ENCODE measurements around the gene KHDC1.
"Not testable (repeated sequence)": the region's sequence is repeated elsewhere in the genome, so short reads cannot be mapped to it uniquely, and the experiment has no call there.

The KHDC1 gene, protein sequence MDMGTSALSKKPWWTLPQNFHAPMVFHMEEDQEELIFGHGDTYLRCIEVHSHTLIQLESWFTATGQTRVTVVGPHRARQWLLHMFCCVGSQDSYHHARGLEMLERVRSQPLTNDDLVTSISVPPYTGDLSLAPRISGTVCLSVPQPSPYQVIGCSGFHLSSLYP

DNA sequence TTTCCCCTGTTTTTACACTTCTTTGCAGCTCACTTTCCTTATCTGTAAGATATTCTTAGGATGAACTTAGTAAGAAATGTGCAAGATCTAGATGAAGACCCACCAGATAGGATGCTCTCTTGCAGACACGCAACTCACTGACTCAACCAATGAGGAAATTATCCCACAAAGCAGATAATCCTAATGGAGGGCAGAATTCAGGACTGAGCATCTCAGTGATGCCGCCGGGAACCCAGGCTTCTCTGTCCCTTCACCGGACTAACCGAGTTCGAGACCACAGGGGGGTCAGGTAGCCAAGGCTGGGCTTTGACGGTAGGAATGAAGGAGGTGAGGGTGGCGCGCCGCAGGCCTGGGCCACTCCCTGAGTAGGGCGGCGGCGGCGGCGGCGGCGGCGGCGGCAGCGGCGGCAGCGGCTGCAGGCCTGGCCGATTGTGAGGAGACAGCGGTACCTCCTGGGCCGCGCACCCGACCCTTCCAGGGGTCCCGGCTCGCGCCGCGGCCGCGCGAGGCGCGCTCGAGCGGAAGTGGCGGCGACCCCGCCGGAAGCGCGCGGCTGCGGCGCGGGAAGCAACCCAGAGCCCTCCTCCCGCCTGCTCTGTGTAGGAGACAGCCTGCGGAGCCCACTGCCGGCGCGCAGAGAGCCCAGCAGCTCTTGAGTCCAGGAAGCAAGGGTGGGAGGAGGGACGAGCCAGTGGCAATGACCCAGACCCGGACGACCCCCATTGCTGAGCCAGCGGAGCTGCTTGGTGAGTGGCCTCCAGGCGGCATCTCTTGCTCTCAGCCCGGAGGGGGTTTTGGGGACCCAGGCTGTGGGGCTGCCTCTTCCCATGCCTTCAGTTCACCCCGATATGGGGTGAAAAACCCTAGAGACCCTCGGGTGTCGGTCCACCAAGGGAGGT, at the start of gene KHDC1:
Gene KHDC1, minus strand, starts transcription at position 526 of the 899 bp plus-strand sequence. CDS start 20,679 bp downstream, outside the sequence.
- DNase-seq, result peak; percentile 80

- DNase-seq, result not testable (repeated sequence)
These were observed 47.5 kb upstream of the KHDC1 start for GRCh38 chr6:73310503-73310845.

GRCh38 chr6:73309785-73310502, 46.9 kb upstream of the KHDC1 start:
- peak; percentile 81 for DNase-seq

DNA sequence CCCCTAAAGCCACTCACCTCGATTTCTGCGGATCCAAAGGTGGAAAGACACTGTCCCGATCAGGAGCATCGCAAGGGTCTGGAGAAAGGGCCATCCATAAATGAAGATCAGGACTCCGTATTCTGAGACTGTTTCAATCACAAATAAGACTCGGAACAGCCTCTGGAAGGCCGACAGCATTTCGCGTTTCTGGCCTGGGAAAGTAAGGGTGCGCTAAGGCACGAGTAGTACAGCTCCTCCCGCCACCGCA, 46.5 kb upstream of the KHDC1 start:
- DNase-seq, result peak; percentile 75

DNA sequence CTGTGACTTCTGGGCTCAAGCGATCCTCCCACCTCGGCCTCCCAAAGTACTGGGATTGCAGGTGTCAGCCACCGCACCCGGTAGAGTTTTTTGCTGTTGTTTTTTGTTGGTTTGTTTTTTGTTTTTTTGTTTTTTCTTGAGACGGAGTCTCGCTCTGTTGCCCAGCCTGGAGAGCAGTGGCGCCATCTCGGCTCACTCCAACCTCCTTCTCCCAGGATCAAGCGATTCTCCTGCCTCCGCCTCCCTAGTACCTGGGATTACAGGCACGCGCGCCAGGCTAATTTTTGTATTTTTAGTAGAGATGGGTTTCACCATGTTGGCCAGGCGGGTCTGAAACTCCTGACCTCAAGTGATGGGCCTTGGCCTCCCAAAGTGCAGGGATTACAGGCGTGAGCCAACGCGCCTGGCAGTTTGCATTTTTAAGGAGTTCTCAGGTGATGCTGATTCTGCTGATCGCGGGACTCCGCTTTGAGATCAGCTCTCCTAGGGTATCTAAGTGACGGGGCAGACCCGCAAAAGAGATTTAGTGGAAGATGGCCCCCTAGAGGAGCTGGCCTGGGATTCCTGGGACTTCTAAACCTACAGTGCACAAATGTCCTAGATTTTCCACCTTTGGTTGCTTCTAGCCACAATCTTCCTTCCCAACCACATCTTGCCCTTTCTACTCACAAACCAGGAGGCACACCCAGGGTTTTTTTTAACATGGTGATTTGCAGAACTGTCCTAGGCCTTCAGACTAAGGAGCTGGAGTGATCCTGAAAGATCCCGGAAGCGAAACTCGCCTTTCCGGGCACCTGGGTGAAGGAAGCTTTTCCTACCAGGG, 45.9 kb upstream of the KHDC1 start:
- no peak for DNase-seq

- DNase-seq, result not testable (repeated sequence)
These were observed 40.8 kb upstream of the KHDC1 start for GRCh38 chr6:73303773-73304172.

DNA sequence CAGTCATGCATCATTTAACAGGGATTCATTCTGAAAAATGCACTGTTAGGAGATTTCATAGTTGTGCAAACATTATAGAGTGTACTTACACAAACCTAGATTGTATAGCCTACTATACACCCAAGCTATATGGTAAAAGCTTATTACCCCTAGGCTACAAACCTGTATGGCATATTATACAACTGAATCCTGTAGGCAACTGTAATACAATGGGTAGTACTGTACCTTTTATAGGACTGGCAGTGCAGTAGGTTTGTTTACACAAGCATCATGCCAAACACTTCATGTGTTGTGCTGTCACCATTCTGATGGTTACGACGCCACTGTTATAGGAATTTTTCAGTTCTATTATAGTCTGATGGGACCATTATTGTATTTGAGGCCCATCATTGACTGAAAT, 39.3 kb upstream of the KHDC1 start:
- no peak for DNase-seq

- DNase-seq, result no peak
These were observed 36.4 kb upstream of the KHDC1 start for GRCh38 chr6:73299151-73299971.

DNA sequence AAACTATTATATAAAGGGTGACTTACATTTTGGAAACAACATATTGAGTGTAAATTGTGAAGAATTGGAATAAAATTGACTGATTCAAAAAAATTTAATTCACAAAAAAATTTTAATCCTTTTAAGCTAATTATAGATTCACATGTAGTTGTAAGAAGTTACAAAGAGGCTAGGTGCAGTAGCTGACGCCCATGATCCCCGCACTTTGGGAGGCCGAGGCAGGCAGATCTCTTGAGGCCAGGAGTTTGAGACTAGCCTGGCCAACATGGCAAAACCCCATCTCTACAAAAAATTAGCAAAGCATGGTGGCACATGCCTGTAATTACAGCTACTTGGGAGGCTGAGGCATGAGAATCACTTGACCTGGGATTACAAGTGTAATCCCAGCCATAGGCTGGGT, 30.3 kb upstream of the KHDC1 start:
- no peak for DNase-seq

DNA sequence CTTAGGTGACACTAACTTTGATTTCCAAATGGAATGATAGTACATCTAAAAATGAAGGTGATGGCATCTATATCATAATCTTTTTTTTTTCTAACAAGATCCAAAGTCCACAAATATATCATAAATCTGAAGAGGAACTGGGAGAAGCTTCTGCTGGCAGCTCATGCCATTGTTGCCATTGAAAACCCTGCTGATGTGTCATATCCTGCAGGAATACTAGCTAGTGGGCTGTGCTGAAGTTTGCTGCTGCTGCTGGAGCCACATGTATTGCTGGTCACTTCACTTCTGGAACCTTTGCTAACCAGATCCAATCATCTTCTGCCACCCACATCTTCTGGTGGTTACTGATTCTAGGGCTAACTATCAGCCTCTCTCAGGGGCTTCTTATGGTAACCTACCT, 27.4 kb upstream of the KHDC1 start:
- DNase-seq, result no peak

- DNase-seq, result no peak
These were observed 23.8 kb upstream of the KHDC1 start for GRCh38 chr6:73286752-73287151.

GRCh38 chr6:73285674-73286283, 22.8 kb upstream of the KHDC1 start:
- no peak for DNase-seq

- no peak for DNase-seq
These were observed 19.9 kb upstream of the KHDC1 start for GRCh38 chr6:73282871-73283270.

DNA sequence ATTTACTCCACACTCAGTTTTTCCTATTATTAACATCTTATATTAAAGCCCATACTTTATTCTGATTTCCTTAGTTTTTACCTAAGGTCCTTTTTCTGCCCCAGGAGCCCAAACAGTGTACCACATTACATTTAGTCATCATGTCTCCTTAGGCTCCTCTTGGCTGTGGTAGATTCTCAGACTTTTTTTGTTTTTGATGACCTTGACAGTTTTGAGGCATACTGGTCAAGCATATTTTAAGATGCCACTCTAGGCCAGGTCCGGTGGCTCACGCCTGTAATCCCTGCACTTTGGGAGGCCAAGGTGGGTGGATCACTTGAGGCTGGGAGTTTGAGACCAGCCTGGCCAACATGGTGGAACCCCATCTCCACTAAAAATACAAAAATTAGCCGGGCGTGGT, 18.7 kb upstream of the KHDC1 start:
- DNase-seq, result not testable (repeated sequence)

DNA sequence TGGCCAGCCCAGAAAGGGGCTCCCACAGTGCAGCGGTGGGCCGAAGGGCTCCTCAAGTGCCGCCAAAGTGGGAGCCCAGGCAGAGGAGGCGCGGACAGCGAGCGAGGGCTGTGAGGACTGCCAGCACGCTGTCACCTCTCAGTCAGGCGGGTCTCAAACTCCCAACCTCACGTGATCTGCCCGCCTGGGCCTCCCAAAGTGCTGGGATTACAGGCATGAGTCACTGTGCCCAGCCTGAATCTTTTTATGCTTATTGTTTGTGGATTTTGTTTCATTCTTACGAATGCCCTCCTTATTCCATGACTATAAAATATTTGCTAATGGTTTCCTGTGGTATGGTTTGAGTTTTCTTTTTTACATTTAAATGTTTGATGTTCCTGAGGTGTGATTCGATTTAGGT, 6.3 kb upstream of the KHDC1 start:
- not testable (repeated sequence) for DNase-seq

DNA sequence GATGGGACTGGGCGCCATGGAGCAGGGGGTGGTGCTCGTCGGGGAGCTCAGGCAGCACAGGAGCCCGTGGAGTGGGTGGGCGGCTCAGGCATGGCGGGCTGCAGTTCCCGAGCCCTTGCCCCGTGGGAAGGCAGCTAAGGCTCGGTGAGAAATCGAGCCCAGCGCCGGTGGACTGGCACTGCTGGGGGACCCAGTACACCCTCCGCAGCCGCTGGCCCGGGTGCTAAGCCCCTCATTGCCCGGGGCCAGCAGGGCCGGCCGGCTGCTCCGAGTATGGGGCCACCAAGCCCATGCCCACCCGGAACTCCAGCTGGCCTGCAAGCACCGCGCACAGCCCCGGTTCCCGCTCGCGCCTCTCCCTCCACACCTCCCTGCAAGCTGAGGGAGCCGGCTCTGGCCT, 5.9 kb upstream of the KHDC1 start:
- not testable (repeated sequence) for DNase-seq

GRCh38 chr6:73264446-73264845, 1.4 kb upstream of the KHDC1 start:
- no peak for DNase-seq

DNA sequence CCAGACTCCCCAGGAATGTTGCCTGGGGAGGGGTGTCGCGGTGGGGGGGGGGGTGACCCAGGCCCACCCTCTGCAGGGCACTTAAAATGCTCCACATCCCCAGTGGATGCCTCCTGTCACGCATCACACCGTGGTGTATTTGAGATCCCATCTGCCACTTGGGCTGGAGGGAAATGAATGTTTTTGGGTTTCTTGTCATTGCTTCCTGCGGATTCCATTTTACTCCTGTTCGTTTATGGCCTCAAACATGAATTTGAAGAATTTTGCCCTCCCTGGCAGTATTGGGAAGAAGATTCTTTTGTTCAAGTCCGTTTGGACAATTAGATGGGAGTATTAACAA, 544 bp upstream of the KHDC1 start:
- DNase-seq, result no peak

DNA sequence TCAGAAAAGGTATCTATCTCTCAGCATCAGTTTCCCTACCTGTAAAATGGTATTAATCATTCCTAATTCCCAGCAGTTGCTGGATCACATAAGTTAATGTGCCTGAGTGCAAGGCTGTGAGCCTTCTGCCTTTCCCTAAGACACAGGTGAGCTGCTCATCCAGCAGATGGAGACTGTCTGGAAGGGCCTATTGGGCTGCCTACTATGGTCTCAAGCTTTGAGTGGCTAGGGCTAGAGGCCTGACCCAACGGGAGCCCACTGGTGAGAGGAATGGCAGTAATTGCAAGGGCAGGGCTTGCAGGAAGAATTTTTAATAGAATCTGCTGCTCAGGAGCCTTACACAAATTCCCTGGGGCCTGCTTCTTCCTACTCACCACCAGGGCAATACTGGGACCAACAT, 4.3 kb downstream of the KHDC1 start:
- DNase-seq, result no peak

GRCh38 chr6:73254323-73254722, 8.7 kb downstream of the KHDC1 start:
- DNase-seq, result not testable (repeated sequence)

DNA sequence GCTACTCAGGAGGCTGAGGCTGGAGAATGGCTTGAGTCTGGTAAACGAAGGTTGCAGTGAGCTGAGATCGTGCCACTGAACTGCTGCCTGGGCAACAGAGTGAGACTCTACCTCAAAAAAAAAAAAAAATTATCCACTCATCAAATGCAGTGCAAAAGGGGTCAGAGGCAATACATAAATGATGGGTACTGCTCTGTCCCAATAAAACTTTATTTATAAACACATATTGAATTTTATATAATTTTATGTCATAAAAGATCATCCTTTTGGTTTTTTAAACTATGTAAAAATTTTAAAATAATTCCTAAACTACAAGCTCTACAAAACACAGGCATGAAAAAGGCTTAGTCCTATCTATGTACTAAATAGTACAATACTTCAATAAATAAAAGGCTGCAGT, 10.3 kb downstream of the KHDC1 start:
- DNase-seq, result no peak

- no peak for DNase-seq
These were observed 13.0 kb downstream of the KHDC1 start for GRCh38 chr6:73250016-73250415.
